ENCODE data around the gene GSS.

GSS gene

DNA sequence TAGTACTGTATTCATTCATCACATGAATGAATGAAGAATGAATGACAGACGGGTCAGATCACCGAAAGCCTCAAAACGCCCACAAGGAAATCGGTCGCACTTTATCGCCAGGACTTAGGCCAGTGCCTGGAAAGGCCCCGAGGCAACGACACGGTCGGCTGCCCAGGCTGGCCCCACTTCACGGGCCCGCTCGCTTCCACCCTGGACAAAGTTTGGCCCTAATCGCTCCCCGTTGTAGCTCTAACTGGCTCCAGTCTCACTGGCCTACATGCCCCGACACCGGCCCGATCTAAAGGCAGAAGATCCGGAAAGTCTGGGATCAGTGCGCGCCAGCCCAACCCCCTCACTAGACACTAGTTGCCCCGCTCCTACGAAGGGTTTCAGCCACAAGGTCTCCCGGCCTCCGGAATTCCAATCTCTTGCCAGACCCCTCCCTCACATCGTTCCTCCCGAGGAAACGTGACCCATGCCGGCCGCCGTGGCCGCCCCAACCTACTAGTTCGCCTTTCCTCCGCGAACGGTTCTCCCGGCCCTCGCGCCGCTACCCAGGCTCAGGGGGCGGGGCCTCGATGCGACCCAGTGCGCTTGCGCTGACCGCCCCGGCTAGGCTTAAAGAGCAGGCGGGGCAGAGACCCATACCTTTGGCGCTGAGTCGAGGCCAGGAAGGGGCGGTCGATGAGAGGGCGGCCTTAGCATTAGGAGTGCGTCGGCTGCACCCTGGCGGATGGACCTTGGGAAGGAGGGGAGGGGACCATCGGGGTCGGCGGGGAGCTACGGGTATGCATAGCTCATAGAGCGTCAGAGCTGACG is at the start of gene GSS, which contains the start of gene MYH7B:
Gene GSS, minus strand, starts transcription at position 576 of the 810 bp plus-strand sequence. CDS start 3,954 bp downstream, outside the sequence.
Gene MYH7B, plus strand, starts transcription at position 638 of the 810 bp plus-strand sequence. CDS start 22,138 bp downstream, outside the sequence.
- DNase-seq (ENCODE audit: extremely low read depth in 1 of 2, low read depth in 1 of 2) = peak; percentile 93 to 98

DNA sequence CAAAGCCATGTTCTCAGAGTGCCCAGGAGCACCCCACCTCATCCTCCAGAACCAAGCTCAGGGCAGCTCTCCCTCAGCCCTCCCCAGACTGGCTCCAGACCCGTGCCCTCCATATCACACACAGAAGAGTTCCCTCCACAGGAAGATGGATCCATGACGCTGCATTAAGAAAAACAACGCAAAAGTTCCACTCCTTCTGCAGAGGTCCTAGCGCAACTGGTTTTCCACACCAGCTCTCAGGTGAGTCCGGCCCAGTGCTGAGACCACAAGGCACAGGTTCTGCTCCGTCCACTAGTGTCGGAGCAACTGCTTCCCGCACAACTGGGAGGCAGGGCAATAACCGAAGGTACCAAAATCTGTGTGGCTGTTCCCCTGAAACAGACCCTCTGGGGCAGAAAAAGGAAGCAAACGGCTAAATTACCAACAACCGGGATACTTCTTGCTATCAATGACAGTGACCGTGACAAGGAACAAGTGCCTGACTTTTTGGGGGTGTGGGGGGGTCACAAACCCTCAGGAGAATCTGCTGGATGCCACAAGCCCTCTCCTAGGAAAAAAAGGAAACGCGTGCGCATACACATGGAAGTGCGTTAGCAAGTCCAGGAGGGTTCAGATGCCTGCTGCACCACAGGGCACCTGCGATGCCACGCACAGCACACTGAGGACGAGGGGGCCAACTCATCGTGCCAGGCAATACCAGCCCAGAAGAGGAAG is 49.3 kb upstream of the GSS start:
- DNase-seq (ENCODE audit: extremely low read depth in 1 of 2, low read depth in 1 of 2) = no peak

DNA sequence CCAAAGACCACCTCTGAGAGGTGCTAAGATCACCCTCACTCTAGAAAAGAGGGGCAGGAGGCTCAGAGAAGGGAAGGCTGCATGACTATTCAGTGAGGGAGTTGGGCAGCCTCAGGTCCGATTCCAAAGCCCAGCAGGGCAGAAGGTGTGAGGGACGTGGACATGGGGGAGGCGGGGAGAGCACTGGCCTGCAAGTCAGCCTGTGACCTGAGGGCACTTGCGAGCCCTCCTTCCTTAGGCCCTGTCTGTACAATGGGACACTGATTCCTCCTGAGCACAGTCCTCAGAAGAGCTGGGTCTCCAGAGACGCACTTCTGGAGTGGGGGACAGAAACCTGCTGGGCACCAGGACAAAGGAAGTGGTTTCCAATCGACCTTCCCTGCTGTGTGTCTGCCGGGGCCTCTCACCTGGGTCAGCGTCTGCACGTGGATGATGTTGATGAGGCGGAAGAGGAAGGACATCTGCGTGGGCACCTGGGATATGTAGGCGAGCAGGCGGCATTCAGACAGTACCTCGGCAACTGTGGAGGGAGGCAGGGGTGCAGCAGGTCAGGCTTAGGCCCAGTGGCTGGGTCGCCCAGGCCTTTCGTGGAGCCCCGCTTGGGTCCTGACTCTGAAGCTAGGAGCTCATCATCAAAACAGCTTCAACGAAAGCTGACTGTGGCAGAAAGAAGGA is 48.6 kb upstream of the GSS start:
- DNase-seq (ENCODE audit: extremely low read depth in 1 of 2, low read depth in 1 of 2) = no peak

DNA sequence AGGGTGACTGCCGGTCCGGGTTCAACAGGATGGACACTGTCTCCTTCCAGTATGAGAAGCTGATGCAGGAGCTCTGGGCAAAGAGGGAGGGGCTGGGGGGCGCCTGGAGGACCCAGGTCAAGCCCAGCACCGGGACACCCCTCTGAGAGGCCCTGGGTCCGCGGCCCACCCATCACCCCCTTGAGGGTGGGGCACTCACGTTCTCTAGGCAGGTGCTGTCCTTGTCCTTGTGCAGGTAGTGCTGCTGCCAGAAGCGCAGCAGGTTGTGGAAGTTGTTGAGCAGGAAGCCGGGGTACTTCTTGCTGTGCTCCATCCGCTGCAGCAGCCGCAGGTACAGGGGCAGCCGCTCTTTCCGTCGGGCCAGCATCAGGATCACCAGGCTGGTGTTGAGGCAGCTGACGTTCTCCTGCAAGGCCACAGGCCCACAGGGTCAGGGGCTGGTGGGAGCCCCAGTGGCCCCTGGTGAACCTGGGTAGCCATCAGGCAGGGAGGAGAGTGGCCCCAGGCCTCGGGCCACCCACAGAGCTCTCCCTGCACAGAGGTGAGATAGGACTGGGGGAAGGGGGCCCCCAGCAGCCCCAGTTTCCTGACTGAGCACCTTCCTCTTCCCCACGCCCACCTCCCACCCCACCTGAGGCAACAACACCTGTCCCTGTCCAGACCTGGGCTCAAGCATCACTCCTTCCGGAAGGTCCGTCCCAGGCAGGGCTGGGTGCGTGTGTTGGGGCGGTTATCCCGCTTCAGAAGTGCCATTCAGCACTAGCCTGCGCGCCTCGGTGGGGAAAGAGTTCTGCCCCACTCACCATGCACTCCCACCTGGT is 47.8 kb upstream of the GSS start:
- DNase-seq (ENCODE audit: extremely low read depth in 1 of 2, low read depth in 1 of 2) = no peak

DNA sequence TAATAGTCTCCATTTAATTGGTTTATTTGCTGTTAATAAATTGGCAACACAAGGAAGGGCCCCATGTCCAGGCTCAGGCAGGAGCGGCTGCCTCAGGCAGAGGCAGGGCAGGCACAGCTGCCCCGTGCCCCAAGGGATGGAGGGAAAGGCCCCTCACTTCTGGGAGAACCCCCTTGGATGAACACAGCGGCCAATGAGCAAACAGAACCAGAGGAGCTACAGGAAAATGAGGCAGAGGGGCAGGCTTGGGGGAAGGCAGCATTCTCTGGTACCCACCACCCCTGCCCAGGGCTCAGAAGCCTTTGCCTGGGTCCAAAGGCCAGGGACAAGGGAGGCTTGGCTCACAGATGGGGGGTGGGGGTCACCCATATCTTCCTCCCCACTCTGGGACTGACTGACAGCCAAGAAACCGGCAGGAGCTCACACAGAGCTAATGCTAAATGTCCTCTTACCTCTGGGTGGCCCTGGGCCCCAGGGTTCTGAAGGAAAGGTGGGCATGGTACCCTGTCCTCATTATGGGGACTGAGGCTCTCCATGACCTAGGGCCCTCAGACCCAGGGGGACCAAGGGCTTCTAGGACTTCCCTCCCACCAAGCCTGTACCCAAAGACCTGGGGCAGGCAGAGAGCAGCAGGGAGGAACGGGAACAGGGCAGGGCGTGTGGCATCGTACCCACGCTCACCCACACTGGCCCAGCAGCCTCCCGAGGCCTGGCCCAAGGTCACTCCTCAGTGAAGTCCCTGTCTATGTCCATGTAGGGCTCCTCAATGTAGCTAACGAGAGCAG is 47.0 kb upstream of the GSS start:
- no peak for DNase-seq (ENCODE audit: extremely low read depth in 1 of 2, low read depth in 1 of 2)

DNA sequence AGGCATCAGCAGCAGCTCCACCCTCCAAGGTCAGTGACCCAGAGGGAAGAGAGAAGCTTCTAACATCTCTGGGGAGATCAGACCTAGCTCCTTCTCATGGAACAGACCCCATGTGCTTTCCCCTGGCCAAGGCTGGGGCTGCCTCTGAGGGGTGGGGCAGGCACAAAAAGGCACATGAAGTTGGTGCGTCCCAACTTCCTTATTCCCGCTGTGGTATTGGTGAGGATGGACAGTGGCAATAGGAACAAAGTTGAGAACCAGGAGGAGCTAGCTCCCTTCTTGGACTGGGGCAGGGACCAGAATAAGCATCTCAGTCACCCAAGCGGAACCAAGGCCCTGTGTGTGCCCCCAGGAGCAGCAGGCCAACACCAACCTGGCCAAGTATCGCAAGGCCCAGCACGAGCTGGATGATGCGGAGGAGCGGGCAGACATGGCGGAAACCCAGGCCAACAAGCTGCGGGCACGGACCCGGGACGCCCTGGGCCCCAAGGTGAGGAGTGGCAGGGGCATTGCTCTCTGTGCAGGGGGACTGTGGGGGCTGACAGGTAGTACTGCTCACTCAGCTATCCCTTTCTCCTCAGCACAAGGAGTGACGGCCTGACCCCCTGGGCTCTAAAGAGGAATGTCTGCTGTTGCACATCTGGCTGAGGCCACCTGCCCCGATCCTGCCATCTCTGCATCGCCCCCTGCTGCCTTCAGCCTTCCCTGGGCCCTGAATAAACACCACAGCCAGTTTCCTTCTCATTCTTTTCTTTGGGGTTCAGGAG is 46.2 kb upstream of the GSS start:
- DNase-seq (ENCODE audit: extremely low read depth in 1 of 2, low read depth in 1 of 2) = no peak

DNA sequence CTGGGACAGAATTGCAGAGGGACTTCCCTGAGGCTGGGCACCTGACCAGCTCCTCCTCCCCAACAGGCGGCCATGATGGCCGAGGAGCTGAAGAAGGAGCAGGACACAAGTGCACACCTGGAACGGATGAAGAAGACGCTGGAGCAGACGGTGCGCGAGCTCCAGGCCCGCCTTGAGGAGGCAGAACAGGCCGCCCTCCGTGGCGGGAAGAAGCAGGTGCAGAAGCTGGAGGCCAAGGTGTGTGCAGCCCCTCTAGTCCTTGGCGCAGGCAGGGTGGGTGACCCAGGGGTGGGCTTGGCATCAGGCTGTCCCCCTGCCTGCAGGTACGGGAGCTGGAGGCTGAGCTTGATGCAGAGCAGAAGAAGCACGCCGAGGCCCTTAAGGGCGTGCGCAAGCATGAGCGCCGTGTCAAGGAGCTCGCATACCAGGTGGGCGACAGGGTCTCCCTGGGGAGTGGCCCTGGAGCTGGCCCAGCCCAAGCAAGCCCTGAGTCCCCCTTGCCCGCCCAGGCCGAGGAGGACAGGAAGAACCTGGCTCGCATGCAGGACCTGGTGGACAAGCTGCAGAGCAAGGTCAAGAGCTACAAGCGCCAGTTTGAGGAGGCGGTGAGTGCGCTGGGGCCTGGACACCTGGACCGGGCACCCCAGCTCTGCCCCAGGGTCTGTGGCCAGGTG is 45.5 kb upstream of the GSS start:
- no peak for DNase-seq (ENCODE audit: extremely low read depth in 1 of 2, low read depth in 1 of 2)

DNA sequence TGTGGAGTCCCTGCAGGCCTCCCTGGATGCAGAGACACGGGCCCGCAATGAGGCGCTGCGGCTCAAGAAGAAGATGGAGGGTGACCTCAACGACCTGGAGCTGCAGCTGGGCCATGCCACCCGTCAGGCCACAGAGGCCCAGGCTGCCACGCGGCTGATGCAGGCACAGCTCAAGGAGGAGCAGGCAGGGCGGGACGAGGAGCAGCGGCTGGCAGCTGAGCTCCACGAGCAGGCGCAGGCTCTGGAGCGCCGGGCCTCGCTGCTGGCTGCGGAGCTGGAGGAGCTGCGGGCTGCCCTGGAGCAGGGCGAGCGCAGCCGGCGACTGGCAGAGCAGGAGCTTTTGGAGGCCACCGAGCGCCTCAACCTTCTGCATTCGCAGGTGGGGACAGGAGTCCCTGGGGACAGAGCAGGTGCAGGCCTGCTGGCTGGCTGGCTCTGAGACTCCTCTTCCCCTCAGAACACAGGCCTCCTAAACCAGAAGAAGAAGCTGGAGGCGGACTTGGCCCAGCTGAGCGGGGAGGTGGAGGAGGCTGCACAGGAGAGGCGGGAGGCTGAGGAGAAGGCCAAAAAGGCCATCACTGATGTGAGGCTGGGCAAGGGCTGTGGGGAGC is 44.8 kb upstream of the GSS start:
- no peak for DNase-seq (ENCODE audit: extremely low read depth in 1 of 2, low read depth in 1 of 2)

DNA sequence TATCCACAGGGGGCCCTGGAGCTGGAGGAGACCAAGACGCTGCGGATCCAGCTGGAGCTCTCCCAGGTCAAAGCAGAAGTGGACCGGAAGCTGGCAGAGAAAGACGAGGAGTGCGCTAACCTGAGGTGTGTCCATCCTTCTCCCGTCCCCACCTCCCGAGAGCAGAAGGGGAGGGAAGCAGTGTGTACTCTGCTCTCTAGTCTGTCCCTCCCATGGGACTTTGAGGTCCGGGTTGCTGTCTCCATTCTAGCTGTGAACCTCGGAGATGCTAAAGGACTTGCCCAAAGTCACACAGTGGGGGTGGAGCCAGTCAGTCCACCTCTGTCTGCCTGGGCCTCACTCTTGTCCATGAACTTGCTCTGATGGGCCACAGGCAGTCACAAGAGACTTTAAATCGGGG is 44.2 kb upstream of the GSS start:
- no peak for DNase-seq (ENCODE audit: extremely low read depth in 1 of 2, low read depth in 1 of 2)

DNA sequence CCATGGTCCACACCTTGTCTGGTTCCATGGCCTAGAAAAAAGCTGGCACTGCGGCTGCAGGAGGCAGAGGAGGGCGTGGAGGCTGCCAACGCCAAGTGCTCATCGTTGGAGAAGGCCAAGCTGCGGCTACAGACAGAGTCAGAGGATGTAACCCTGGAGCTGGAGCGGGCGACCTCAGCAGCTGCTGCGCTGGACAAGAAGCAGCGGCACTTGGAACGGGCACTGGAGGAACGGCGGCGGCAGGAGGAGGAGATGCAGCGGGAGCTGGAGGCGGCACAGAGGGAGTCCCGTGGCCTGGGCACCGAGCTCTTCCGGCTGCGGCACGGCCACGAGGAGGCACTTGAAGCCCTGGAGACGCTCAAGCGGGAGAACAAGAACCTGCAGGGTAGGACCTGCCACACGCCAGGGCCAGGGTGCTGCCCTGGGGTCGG is 43.4 kb upstream of the GSS start:
- no peak for DNase-seq (ENCODE audit: extremely low read depth in 1 of 2, low read depth in 1 of 2)

DNA sequence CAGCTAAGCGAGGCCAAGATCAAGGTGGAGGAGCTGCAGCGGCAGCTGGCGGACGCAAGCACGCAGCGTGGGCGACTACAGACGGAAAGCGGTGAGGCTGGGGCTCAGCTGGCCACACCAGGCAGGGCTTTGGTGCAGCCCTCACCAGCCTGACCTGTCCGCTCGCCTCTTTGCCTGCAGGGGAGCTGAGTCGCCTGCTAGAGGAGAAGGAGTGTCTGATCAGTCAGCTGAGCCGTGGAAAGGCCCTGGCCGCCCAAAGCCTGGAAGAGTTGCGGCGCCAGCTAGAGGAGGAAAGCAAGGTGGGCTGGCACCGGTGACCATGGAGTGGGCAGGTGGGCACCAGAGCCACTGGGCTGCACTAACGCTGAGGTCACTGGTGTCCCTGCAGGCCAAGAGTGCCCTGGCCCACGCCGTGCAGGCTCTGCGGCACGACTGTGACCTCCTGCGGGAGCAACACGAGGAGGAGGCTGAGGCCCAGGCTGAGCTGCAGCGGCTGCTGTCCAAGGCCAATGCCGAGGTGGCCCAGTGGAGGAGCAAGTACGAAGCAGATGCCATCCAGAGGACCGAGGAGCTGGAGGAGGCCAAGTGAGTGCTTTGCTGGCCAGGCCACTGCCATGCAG is 42.8 kb upstream of the GSS start:
- DNase-seq (ENCODE audit: extremely low read depth in 1 of 2, low read depth in 1 of 2) = no peak

DNA sequence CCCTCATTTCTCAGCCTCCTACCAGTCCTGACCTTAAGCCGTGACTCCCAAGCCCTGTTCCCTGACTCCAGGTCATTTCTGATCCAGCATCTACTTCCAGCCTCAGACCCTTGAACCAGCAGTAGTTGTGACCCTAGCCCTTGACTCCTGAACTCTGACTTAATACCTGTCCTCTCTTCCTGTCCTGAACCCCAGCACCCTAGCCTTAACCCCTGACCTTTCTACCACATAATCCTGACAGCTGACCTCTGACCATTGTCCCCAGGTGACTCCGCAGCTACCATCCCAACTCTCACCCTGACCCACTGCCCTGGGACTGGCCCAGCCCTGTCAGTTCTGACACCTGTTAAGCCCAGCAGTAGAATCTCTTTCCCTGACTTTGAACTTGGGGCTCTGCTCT is 42.2 kb upstream of the GSS start:
- no peak for DNase-seq (ENCODE audit: extremely low read depth in 1 of 2, low read depth in 1 of 2)

DNA sequence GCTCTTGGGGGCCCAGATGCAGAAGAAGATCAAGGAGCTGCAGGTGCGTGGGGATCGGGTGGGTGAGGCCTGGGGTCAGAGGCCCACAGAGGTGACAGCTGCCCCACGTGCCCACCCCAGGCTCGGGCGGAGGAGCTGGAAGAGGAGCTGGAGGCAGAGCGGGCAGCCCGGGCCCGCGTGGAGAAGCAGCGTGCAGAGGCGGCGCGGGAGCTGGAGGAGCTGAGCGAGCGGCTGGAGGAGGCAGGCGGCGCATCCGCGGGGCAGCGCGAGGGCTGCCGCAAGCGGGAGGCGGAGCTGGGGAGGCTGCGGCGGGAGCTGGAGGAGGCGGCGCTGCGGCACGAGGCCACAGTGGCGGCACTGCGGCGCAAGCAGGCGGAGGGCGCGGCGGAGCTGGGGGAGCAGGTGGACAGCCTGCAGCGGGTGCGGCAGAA is 41.5 kb upstream of the GSS start:
- DNase-seq (ENCODE audit: extremely low read depth in 1 of 2, low read depth in 1 of 2) = no peak

DNA sequence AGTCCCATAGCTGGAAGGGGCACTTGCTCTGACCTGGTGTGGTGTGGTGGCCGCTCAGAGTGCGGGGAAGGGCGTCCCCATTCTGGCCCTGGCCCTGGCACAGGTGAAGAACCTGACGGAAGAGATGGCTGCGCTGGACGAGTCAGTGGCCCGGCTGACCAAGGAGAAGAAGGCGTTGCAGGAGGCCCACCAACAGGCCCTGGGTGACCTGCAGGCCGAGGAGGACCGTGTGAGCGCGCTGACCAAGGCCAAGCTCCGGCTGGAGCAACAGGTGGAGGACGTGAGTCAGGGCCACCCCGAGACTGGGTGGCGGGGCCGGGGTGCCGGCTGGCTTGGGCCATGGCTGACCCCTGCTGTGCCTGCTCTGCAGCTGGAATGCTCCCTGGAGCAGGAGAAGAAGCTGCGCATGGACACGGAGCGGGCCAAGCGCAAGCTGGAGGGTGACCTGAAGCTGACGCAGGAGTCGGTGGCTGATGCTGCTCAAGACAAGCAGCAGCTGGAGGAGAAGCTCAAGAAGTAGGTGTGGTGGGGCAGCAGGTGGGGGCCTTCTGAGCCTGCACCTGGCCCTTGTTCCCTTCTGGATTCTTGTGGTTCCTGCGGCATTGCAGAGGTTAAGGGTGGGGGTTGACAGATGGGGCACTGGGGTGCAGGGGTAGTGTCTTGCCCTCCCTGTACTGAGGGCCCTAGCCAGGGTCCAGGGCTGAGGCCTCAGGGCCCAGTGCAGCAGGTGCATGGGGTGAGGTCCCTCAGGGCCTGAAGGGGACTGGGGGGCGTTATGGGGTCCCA is 40.8 kb upstream of the GSS start:
- DNase-seq (ENCODE audit: extremely low read depth in 1 of 2, low read depth in 1 of 2) = no peak

DNA sequence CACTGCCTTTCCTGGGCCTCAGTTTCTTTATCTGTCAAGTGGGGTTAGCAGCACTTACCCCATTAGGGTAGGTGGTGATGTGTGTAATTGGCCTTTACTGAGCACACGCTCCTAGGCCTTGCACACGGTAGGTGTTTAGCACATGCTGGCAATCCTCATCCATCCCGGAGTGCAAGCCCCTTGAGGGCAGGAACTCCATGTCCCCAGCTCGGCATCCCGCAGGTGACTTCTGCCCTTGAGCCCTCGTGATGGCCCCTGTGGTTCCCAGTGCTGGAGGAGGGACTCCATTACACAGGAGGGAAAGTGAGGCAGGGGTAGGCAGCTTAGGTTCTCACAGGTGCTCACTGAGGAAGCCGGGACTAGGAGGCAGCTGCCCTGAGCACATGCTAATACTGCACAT is 40.1 kb upstream of the GSS start:
- DNase-seq (ENCODE audit: extremely low read depth in 1 of 2, low read depth in 1 of 2) = no peak

DNA sequence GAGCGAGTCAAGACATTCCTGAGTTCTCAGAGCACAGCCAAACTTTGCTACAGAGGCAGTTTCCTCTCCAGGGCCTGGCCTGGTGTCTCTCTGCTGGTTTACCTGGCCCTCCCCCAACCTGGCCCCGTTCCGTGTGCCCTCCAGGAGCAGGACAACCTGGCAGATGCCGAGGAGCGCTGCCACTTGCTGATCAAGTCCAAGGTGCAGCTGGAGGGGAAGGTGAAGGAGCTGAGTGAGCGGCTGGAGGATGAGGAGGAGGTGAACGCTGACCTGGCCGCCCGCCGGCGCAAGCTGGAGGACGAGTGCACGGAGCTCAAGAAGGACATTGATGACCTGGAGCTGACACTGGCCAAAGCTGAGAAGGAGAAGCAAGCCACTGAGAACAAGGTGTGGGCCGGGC is 39.6 kb upstream of the GSS start:
- no peak for DNase-seq (ENCODE audit: extremely low read depth in 1 of 2, low read depth in 1 of 2)

DNA sequence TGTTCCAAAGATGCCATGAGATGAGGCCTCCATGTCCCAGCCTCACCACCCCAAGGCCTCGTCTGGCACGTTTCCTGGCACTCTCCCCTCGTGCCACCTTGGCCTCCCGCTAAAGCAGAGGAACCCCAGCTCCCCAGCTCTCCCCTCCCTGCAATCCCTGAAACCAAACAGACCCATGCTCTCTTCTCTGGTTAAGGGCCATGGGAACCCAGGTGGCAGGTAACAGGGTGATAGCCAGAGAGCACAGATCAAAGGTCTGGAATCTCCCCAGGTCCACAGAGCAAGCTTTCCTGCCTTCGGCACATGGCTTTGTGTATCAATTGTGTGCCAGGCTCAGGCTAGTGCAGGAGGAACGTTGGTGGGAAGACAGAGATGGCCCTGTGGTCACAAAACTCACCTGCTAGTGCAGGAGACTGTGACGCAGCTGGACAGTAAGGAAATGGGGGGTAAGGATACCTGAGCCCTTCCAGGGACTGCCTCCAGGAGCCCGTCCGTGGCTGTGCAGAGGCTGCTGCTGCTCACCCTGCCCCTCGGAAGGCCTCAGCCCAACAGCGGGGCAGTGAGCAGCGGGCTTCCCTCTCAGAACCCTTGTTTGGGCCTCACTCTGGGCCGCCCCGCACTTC is 39.0 kb upstream of the GSS start:
- DNase-seq (ENCODE audit: extremely low read depth in 1 of 2, low read depth in 1 of 2) = no peak
